ENCODE measurements around the gene TBL1Y.
A peak's percentile ranks its signal among the peaks of the same experiment; 100 is the strongest.

The TBL1Y gene

DNA sequence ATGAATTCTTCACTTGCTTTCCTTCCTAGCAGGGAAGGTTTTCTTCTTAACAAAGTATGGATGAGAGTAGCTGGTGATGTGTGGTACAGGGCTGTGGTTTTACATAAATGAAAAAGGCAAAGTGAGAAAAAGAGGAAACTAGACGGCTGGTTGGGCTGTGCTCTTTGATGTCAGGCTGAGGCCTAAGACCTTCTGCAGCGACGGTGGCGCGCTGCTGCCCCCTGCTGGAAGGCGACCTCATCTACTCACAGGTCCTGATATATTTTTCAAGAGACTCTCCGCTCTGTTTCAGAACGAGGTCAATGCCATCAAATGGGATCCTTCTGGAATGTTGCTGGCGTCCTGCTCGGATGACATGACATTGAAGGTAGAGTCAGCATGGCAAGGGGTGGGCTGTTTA lies 175.1 kb downstream of the TBL1Y start:
- DNase-seq (ENCODE audit: low spot score) = peak; percentile 61

DNA sequence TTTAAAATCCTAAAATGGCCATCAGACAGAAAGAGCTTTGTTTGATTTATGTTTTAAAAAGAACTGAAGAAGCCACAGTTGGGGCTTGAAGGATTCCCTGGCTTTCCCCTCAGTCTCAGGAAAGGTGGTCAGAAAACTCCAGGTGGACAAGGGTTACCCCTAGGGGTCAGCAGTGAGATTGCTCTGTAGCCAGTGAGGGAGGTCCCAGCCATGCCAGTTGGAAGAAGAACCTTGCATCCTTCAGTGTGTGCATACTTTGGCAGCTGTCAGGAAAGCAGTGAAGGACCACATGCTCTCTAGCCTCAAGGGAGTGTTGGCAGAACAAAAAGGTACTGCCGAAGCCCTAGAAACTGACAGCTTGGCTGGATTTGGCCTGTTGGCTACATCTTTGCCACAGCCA lies 182.3 kb downstream of the TBL1Y start:
- no peak for DNase-seq (ENCODE audit: low spot score)

DNA sequence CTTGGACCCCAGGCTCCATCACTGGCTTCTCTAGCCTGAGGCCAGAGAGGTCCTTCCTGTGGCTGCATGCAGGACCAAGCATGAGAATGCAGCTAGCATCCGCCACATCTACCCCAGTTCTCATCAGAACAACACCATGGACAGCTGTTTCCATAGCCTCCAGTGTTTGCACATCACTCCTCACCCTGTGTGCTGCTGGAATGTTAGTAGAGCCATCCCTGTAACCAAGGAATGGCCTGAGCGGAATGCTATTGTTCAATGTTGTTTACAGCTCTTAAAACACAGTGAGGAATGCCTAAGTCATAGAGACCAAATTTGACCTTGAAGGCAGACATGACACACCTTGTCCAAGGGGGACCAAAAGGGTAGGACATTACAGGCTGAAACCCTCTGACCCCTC lies 183.9 kb downstream of the TBL1Y start:
- DNase-seq (ENCODE audit: low spot score) = no peak

DNA sequence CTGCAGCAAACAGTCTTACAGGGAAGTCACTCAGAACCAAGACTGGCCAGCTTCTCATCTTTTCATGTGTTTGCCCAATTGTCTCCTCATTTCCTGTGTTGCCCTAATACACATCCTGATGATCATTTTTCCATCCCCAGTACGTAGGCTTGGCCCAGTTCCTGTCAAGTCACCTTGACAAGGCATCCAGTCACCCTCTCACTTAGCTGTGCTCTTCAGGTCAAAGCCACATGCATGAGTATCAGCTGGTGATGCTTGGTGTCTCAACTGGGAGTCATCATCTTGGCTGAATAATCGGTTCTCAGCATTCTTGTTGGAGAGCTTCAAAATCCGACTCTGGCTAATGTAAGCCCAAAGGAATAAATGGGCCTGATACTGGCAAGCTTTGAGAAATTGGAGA lies 186.5 kb downstream of the TBL1Y start:
- DNase-seq (ENCODE audit: low spot score) = no peak

DNA sequence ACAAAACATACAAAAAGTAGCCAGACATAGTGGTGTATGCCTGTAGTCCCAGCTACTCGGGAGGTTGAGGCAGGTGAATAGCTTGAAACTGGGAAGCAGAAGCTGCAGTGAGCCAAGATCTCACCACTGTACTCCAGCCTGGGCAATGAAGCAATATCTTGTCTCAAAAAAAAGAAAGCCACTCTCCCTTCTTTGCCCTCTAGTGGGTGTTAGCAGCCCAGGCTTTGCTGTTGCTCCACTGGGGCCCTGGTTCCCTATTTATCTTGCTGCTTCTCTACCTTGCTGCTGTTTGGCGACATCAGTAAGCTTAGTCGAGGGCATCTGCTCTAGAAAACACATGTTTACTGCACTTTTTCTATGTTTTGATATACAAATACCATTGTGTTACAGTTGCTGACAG lies 189.2 kb downstream of the TBL1Y start:
- no peak for DNase-seq (ENCODE audit: low spot score)

DNA sequence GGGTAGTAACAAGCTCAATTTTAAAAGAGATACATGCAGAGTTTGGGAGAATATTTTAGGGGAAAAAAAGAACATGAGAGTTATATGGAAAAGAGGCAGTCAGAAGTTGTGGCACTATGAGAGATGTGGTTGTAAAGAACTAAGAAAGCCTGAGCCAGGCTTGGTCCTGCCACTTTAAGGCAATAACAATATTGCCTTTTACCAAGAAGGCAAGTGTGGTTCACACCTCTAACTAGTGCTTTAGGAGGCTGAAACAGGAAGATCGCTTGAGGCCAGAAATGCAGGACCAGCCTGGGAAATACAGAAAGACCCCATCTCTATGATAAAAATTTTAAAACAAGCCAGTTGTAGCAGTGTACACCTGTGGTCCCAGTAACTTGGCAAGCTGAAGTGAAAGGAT lies 192.2 kb downstream of the TBL1Y start:
- DNase-seq (ENCODE audit: low spot score) = no peak

DNA sequence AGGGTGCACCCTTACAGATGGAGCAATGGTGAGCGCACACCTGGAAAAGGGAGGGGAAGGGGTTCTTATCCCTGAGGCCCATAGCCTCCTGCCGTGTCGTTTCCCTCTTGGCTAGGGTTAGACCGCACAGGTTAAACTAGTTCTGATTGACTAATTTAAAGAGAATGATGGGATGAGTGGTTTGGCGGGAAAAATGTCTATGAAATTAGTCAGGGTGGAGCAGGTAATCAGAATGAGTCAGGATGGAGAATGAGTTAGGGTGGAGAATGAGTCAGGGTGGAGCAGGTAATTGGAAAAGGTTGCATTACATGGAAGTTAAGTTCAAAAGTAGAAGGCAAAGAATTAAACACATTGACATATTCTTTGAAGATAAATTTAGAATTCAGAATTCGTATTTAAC lies 196.7 kb downstream of the TBL1Y start:
- DNase-seq (ENCODE audit: low spot score) = no peak

DNA sequence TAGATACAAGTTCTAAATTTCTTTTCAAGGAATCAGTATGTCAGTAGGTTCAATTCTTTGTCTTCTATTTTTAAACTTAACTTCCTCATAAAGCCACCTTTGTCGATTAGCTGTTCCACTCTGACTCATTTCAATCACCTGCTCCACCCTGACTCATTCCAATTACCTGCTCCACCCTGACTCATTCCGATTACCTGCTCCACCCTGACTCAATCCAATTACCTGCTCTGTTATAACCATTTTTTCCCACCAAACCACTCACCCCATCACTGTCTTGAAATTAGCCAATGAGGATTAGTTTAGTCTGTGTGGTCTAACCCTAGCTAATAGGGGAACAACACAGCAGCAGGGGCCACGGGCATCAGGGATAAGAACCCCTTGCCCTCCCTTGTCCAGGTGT lies 199.6 kb downstream of the TBL1Y start:
- no peak for DNase-seq (ENCODE audit: low spot score)

DNA sequence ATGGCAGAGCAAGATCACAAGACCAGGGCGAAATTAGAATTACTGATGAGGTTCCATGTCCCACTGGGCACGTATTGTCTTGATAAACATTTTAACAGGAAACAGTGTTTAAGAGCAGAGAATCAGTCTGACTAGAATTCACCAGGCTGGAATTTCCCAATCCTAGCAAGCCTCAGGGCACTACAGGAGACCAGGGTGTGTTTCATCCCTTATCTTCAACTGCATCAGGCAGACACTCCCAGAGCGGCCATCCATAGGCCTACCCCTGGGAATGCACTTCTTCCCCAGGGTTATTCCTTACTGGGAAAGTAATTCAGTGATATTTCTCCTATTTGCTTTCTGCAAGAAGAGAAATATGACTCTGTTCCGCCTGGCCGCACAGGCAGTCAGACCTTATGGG lies 205.4 kb downstream of the TBL1Y start:
- no peak for DNase-seq (ENCODE audit: low spot score)

DNA sequence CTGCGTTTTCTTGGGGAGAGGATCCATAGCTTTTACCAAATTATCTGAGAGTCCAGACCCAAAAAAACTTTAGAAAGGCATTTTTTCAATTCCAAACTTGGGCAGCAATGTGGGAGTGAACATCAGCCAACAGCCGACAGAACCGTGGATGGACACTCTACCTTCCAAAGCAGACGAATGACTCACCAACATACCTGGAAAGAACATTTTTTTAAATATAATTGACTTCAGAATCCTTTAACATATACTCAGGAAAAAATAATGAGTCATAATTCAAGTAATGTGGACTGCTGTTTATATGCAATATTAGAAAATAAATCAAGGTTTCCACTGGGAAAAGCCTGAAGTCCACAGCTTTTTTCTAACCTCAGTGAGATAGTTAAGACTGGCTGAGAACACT lies 211.7 kb downstream of the TBL1Y start:
- no peak for DNase-seq (ENCODE audit: low spot score)

DNA sequence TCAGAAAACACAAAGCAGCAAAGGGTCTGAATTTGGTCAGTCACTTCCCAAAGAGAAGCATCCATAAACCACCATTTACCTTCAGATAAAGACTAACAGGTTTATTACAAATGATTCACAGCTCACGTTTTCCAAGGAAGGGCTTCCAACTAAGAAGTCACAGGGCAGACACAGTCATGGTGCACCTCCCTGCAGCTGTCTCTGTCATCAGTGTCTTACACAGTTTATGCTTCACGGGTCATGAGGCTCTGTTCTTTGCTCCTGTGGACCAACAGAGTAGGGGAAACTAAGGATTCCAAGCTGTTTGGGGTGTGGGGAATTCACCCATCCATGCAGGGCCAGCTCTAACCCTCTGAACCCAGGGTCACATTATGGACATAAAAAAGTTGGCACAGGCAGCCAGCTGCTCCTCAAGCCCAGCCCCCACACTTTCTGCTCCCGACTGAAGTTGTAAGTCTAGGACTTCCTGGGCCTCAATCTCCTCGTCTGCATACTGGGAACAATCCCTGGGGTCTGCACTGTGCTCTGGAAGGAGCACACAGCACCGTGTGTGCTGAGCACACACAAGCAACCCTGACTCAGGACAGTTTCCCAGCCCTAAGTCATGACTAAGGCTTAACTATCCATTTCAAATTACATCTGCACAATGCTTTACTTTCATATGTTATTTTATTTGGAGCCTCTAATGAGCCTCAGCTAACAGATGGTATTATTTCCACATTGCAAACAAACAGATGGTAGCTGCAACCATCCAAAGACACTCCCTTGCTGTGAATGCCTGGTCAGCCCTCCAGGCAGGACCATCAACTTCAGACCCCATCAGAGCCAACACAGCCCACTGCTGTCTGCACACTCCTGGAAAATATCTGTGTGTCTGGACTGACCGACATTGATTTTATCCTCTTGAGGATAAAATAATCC lies 214.9 kb downstream of the TBL1Y start:
- no peak for DNase-seq (ENCODE audit: low spot score)

DNA sequence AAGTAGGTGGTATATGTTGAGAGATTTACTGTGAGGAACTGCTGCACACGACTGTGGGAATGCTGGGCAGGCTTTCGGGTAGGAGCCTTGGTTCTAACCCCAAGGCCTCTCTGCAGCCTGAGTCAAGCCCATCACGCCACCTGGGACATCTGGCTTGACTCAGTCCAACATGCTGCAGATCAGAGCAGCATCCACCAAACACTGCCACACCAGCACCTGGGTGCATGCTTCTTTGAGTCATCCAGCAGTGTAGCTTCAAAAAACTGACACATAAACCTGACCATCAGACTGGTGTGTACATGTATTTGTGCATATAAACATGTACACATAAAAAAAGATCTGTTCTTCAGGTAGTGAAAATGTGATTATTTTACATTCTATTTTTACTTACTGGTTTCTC lies 217.7 kb downstream of the TBL1Y start:
- no peak for DNase-seq (ENCODE audit: low spot score)
